Measurements from ENCODE around the gene STUM.

DNA sequence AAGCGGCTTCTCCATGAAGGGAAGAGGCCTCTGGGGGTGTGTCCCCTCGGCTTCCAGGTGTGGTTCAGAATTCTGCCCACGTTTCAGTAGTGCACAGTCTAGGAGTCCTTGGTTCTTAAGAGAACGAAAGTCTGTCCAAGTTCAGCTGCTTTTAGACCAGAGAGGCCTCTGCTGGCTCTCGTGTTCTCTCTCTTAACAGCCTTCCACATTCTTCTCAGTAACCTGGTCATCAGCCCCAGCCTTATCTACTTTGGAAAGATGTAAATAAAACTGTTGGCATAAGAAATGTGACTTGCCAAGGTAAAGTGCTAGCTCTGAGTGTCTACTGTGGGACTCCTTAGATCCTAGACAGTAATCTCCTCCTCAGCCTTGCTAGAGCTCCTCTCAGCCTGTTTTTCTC is 15.3 kb upstream of the STUM start:
- TF ChIP-seq, protein P1, sequence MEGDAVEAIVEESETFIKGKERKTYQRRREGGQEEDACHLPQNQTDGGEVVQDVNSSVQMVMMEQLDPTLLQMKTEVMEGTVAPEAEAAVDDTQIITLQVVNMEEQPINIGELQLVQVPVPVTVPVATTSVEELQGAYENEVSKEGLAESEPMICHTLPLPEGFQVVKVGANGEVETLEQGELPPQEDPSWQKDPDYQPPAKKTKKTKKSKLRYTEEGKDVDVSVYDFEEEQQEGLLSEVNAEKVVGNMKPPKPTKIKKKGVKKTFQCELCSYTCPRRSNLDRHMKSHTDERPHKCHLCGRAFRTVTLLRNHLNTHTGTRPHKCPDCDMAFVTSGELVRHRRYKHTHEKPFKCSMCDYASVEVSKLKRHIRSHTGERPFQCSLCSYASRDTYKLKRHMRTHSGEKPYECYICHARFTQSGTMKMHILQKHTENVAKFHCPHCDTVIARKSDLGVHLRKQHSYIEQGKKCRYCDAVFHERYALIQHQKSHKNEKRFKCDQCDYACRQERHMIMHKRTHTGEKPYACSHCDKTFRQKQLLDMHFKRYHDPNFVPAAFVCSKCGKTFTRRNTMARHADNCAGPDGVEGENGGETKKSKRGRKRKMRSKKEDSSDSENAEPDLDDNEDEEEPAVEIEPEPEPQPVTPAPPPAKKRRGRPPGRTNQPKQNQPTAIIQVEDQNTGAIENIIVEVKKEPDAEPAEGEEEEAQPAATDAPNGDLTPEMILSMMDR (IDR thresholded peaks at IDR 0.05), result no peak
- TF ChIP-seq EZH2 (IDR thresholded peaks at IDR 0.05), result no peak

All from neural progenitor cell (in vitro differentiated cells).